Testis (tissue), 3 donors: ENCODE results near the gene AGAP1. TPM values are rescaled to one million over a fixed set of nuclear protein-coding genes. Genes with fewer than 3 reads are reported as not detected.

Experiments
- DNase-seq: peaks from one replicate; pipeline ENCODE4 v3.0.0-alpha.2; 2019
- H3K27ac ChIP-seq, 2 donors: fragments of 200-600 bp; sonication (generic); one replicate each; pipeline ENCODE4 v1.5.1; 2019
- H3K27me3 ChIP-seq: fragments of 200-600 bp; sonication (generic); one replicate; pipeline ENCODE4 v1.5.1; 2019
- H3K36me3 ChIP-seq: fragments of 200-600 bp; sonication (generic); one replicate; pipeline ENCODE4 v1.5.1; 2017; ENCODE audit warnings: low read depth; ENCODE audit errors: missing control alignments
- H3K4me1 ChIP-seq: fragments of 200-600 bp; sonication (generic); one replicate; pipeline ENCODE4 v1.5.1; 2019
- H3K4me3 ChIP-seq, 2 donors: fragments of 200-600 bp; sonication (generic); one replicate each; pipeline ENCODE4 v1.5.1; 2017 to 2019
- H3K9me3 ChIP-seq: fragments of 200-600 bp; sonication (generic); one replicate; pipeline ENCODE4 v1.5.1; 2017
- POLR2A ChIP-seq: fragments of 450-650 bp; IDR thresholded peaks from one replicate; pipeline ENCODE4 v1.6.1; 2017; ENCODE audit warnings: antibody characterized with exemption, mild to moderate bottlenecking, moderate library complexity
- WGBS, 2 donors: methylation state at CpG; one replicate each; pipeline ENCODE4 v1.1.5; 2018; 5-methylcytosine and 5-hydroxymethylcytosine counted together
- intact Hi-C: fragments of 100-400 bp; cut with DNase I; formaldehyde crosslinking; loops from one replicate; pipeline ENCODE4 v1.15.1; 2023; ENCODE audit warnings: low total_unique reads
- polyA plus RNA-seq: library from polyadenylated mRNA; stranded (reverse); fragments of 350-450 nt; fragmentation: Illumina TruSeq; extraction: RNeasy Lipid Tissue Mini Kit (QIAGEN cat#74804); gene quantifications from one replicate; pipeline ENCODE4 v1.2.3, GENCODE V29; 2014; ENCODE audit warnings: low read depth, low replicate concordance; ENCODE audit not compliant: insufficient read depth
- total RNA-seq, 2 donors: library from RNA; depleted of rRNA; stranded (reverse); fragments of >200 nt; gene quantifications; one replicate each; pipeline ENCODE4 v1.2.3, GENCODE V29; 2016
- TF ChIP-seq, protein P1 (sequence below), 3 experiments: fragments of 450-650 bp in 2 of 3; fragments of 200-600 bp in 1 of 3; sonication (generic) in 1 of 3; IDR thresholded peaks; one replicate each; pipeline ENCODE4 v1.5.1; 2016 to 2019; ENCODE audit warnings: antibody characterized with exemption in 3 of 3, mild to moderate bottlenecking in 2 of 3, moderate library complexity in 1 of 3

Gene AGAP1
- total and polyA plus RNA-seq, 3 donors from 2014 or later: 21.4 to 45.5 (median 40.7) TPM

DNA sequence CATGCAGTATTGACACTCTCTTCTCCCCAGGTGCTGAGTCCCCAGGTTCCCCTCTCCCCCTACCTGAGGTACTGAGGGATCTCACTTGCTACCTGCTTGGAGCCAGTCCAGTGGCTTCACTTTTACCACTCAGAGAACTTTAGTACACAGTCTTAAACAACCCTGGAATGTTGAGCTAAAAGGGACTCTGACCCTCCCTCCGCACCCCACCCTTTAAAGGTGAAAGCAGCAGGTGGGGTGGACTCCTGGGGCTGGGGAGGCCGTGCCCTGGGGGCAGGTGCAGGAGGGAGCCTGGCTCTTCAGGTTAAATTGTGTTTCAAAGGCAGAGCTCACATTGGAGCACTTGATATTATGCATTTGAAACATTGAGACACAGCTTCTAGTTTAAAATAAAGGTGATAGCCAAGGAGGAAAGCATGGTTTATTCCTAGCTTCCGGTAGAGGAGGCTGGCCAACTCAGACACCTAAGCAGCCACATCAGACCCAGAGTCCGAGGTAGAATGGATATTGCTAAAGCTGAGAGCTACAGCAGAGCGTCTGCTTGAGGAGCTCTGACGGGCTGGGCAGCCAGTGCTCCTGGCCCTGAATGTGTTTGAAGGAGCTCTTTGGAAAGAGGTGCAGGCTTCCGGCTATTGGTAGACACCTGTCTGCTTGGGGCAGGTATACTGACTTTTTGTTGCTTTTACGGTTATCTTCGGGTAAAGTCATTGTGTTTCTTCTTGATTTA, 196.4 kb downstream of the AGAP1 start:
- intact Hi-C loops: no loop called here
- Histone ChIP-seq H3K4me3 (no peak overlapping the region), H3K36me3 (no peaks in the 10 kb centered on the region), H3K9me3 (no peaks in the 10 kb centered on the region), H3K27me3 (no peaks in the 10 kb centered on the region), H3K4me1 (no peaks in the 10 kb centered on the region), H3K27ac (no peak overlapping the region)
- TF ChIP-seq, protein P1, sequence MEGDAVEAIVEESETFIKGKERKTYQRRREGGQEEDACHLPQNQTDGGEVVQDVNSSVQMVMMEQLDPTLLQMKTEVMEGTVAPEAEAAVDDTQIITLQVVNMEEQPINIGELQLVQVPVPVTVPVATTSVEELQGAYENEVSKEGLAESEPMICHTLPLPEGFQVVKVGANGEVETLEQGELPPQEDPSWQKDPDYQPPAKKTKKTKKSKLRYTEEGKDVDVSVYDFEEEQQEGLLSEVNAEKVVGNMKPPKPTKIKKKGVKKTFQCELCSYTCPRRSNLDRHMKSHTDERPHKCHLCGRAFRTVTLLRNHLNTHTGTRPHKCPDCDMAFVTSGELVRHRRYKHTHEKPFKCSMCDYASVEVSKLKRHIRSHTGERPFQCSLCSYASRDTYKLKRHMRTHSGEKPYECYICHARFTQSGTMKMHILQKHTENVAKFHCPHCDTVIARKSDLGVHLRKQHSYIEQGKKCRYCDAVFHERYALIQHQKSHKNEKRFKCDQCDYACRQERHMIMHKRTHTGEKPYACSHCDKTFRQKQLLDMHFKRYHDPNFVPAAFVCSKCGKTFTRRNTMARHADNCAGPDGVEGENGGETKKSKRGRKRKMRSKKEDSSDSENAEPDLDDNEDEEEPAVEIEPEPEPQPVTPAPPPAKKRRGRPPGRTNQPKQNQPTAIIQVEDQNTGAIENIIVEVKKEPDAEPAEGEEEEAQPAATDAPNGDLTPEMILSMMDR (IDR thresholded peaks at IDR 0.05): no peak
- TF ChIP-seq POLR2A: no peak
- DNase-seq: no peak
- WGBS, 2 donors: 92 to 93% methylated on average over 9 of the region's 9 CpGs

DNA sequence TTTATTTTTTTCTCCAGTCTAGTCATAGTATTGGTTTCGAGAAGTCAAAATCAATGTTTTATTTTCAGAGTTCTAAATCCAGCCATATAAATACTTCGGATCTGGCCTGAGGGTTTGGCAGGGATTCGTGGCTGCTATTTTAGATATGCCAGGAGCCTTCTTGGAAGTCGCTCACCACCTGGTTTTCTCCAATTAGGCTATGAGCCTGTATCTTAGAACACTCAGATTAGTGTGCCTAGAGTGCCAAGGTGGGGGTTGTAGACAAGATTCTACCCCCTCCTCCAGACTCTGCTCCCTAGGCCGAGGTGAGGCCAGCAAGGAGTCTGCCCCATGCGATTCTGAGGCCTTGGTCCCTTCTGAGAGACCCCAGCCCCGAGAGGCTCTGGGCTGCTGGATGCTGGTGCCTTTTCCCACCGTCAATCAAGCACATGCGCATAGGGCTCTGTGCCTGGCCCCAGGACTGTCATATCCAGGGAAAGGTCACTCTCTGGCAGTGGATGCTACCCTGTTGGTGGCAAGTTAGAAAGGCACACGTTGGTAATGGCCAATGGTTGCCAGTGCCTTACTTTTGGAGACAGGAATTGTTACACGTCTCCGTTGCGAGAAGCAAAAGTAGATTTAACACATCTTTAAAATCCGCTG, 197.1 kb downstream of the AGAP1 start:
- no peak overlapping the region for H3K27ac ChIP-seq
- DNase-seq: no peak
- WGBS, 2 donors: 81 to 91% methylated on average over 13 to 14 of the region's 14 CpGs

DNA sequence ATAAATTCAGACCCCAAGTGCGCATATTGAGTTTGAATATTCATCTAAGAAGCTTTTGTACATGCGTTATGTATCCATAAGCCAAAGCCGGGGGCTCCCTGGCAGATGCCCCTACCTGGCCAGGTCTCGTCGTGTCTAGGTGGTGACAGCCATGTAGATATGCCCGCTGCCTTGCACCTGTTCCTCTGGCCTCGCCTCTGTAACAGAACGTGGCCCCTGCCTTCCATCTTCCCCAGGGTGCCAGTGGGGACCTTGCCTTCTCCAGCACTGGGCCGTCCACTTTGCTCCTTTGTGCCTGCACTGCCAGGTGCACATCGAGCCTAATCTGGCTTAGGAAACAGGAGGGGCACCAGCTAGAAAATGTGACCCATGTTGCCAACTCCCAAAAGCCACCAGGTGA, 198.2 kb downstream of the AGAP1 start:
- Histone ChIP-seq H3K36me3 (no peaks in the 10 kb centered on the region), H3K4me3 (no peak overlapping the region), H3K27ac (no peak overlapping the region), H3K4me1 (no peaks in the 10 kb centered on the region), H3K9me3 (no peaks in the 10 kb centered on the region), H3K27me3 (no peaks in the 10 kb centered on the region)
- DNase-seq: no peak
- 88 to 92% methylated on average over 10 of the region's 10 CpGs for WGBS, 2 donors
- TF ChIP-seq POLR2A: no peak
- TF ChIP-seq, protein P1 (IDR thresholded peaks at IDR 0.05): no peak
- intact Hi-C loops: no loop called here

More for the DNA sequence above, 197.1 kb downstream of the AGAP1 start:
- no peaks in the 10 kb centered on the region for H3K36me3 ChIP-seq
- no peak for TF ChIP-seq POLR2A
- TF ChIP-seq, protein P1 (IDR thresholded peaks at IDR 0.05): no peak
- H3K27me3 ChIP-seq: no peaks in the 10 kb centered on the region
- no peaks in the 10 kb centered on the region for H3K9me3 ChIP-seq
- intact Hi-C loops: no loop called here
- no peak overlapping the region for H3K4me3 ChIP-seq
- H3K4me1 ChIP-seq: no peaks in the 10 kb centered on the region

DNA sequence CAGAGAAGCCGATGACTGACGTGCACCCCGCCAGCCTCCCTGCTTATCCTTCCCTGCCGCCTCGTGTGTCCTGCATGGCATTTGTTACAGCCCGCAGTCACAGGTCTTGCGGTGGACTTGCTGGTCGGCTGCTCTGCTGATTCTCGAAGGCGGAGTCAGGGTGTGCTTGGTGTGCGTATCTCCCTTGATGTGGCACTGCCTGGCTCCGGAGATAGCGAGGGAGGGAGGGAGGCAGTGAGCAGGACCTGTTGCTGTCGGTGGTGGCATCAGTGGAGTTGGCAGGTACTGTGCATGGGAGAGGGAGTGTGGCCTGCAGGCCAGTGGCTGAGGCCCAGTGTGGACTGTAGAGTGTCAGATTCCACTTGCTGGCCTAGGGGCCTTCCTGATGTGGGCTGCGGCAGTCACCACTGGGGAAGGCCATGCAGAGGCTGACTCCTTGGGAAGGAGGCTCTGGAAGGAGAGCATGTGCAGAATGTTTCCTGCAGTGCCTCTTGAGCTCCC, 198.9 kb downstream of the AGAP1 start:
- no peaks in the 10 kb centered on the region for H3K27me3 ChIP-seq
- H3K4me1 ChIP-seq: no peaks in the 10 kb centered on the region
- 89 to 94% methylated on average over 14 to 15 of the region's 15 CpGs for WGBS, 2 donors
- no peaks in the 10 kb centered on the region for H3K9me3 ChIP-seq
- TF ChIP-seq, protein P1 (IDR thresholded peaks at IDR 0.05): no peak
- no peak for TF ChIP-seq POLR2A
- H3K27ac ChIP-seq: no peak overlapping the region
- no peaks in the 10 kb centered on the region for H3K36me3 ChIP-seq
- intact Hi-C loops: no loop called here
- no peak overlapping the region for H3K4me3 ChIP-seq
- no peak for DNase-seq
